Activated T-helper 2 cell treated with anti-CD3 and anti-CD28 coated beads, Interferon-gamma antibody, Interleukin-2, Interleukin-4, amounts not matched to agents 10 μg/mL and 5 μg/mL and 100 μg/mL, durations not matched to agents 14 hours and 24 hours and 36 hours (primary cell): ENCODE measurements around the gene PGM2. TPM values are rescaled to one million over a fixed set of nuclear protein-coding genes. Genes with fewer than 3 reads are reported as not detected.
"Not testable (repeated sequence)": the region's sequence is repeated elsewhere in the genome, so short reads cannot be mapped to it uniquely, and the experiment has no call there.

ENCODE experiments used
- DNase-seq: peaks from one replicate; pipeline ENCODE4 v3.0.0; 2021; ENCODE audit warnings: low spot score
- H3K27ac Mint-ChIP-seq: one replicate; pipeline ENCODE4 v1.8.0; 2021; ENCODE audit warnings: mixed read lengths
- H3K27me3 Mint-ChIP-seq: one replicate; pipeline ENCODE4 v1.8.0; 2021; ENCODE audit warnings: low read depth, mixed read lengths
- H3K36me3 Mint-ChIP-seq: one replicate; pipeline ENCODE4 v1.8.0; 2021; ENCODE audit warnings: low read depth, mixed read lengths
- H3K4me1 Mint-ChIP-seq: one replicate; pipeline ENCODE4 v1.8.0; 2021; ENCODE audit warnings: low read depth, mixed read lengths
- H3K4me3 Mint-ChIP-seq: one replicate; pipeline ENCODE4 v1.8.0; 2021; ENCODE audit warnings: low read depth, mild to moderate bottlenecking, moderate library complexity, mixed read lengths
- H3K9me3 Mint-ChIP-seq: one replicate; pipeline ENCODE4 v1.8.0; 2021; ENCODE audit warnings: mixed read lengths
- intact Hi-C: fragments of 100-400 bp; cut with micrococcal nuclease; formaldehyde crosslinking; loops from one replicate; pipeline ENCODE4 v1.15.1; 2023
- total RNA-seq: library from RNA; stranded (reverse); gene quantifications from 2 replicates; pipeline ENCODE4 v1.2.3, GENCODE V29; 2022

The PGM2 gene
- total RNA-seq, 1 donor from 2014 or later = 52.5 TPM

DNA sequence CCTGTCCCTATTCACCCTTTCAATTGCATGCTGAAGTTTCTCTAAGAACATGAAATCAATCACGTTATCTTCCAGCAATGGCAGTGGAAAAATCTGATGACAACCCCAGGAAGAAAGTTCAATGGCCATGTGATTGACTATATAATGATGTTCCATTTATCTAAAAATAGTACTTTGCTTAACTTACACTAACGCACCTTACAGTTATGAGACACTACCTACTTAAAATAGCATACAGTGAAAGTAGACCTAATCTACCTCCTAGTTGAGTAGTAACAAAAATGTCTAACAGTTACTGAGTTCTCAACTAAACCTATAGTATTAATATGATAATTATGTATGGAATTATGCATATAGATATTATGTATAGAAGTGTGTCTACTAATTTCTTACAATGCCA is 28.6 kb upstream of the PGM2 start:
- H3K36me3 Mint-ChIP-seq = no peaks in the 10 kb centered on the region
- H3K4me3 Mint-ChIP-seq = no peak overlapping the region
- intact Hi-C loops = no loop called here
- no peak overlapping the region for H3K27ac Mint-ChIP-seq
- H3K4me1 Mint-ChIP-seq = no peaks in the 10 kb centered on the region
- peaks cover 29% of the 10 kb centered on the region for H3K27me3 Mint-ChIP-seq
- no peak for DNase-seq
- H3K9me3 Mint-ChIP-seq = no peaks in the 10 kb centered on the region

DNA sequence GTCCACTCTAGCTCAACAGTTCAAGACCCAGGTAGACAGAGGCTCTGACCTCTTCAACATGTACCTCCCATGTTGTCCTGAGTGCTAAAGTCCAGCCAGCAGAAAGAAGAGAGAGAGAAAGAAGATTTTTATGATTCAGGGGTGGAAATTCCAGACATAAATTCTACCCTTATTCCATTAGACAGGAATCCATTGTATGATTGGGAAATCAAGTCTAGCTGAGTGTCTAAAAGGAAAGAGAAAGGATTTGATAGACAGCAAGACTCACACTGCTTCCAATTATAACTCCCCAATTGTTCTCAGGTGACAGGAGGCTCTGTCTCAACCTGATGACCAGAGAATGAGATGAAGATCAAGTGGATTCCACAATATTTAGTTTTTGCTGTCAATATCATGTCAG is 27.9 kb upstream of the PGM2 start:
- no peaks in the 10 kb centered on the region for H3K36me3 Mint-ChIP-seq
- intact Hi-C loops = no loop called here

DNA sequence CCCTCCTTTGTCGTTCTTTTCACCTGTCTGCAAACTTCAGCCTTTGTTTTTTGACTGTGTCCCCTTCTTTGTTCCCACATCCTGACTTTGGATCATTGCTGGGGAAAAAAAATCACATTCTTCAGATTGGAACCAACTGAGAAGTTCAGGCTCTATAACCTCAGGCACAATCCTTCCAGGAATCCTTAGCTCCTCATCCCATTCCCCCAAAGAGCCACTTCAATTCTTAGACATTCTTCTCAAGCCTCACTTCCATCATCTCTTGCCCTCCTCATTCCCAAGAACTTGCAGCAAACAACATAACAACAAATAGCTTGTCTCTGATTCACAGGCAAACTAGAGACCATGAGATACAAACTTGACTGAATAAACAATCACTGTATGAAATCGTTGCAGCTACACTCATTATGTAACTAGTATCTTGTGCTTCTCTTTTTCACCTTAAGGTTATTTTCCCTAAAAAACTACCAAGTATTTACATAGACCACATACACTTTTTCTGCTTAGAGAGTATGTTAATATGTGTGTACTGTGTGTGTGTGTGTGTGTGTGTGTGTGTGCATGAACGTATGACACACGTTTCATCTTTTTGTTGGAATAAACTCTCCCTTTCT is 26.4 kb upstream of the PGM2 start:
- no peak overlapping the region for H3K4me3 Mint-ChIP-seq
- no peak for DNase-seq
- no peaks in the 10 kb centered on the region for H3K36me3 Mint-ChIP-seq
- H3K9me3 Mint-ChIP-seq = no peaks in the 10 kb centered on the region
- intact Hi-C loops = loop anchor here (5.0 kb wide), 2 partner anchors 198 to 348 kb away; a partner anchor contains a TSS
- H3K27ac Mint-ChIP-seq = no peak overlapping the region
- H3K27me3 Mint-ChIP-seq = peaks cover 22% of the 10 kb centered on the region
- no peaks in the 10 kb centered on the region for H3K4me1 Mint-ChIP-seq

More for the DNA sequence above, 27.9 kb upstream of the PGM2 start:
- H3K4me3 Mint-ChIP-seq = no peak overlapping the region
- H3K27me3 Mint-ChIP-seq = peaks cover 28% of the 10 kb centered on the region
- no peak for DNase-seq
- no peaks in the 10 kb centered on the region for H3K4me1 Mint-ChIP-seq
- no peaks in the 10 kb centered on the region for H3K9me3 Mint-ChIP-seq
- H3K27ac Mint-ChIP-seq = no peak overlapping the region

- no peaks in the 10 kb centered on the region for H3K9me3 Mint-ChIP-seq
- intact Hi-C loops = loop anchor here (5.0 kb wide), 2 partner anchors 200 to 350 kb away; a partner anchor contains a TSS
- H3K27ac Mint-ChIP-seq = no peak overlapping the region
- H3K4me3 Mint-ChIP-seq = no peak overlapping the region
- H3K36me3 Mint-ChIP-seq = no peaks in the 10 kb centered on the region
- H3K4me1 Mint-ChIP-seq = no peaks in the 10 kb centered on the region
- no peak for DNase-seq
- H3K27me3 Mint-ChIP-seq = peaks cover 14% of the 10 kb centered on the region
Observed at GRCh38 chr4:37802068-37802666, 24.3 kb upstream of the PGM2 start.

GRCh38 chr4:37803348-37803973 is 23.0 kb upstream of the PGM2 start:
- no peaks in the 10 kb centered on the region for H3K9me3 Mint-ChIP-seq
- DNase-seq = no peak
- H3K36me3 Mint-ChIP-seq = no peaks in the 10 kb centered on the region
- H3K4me3 Mint-ChIP-seq = no peak overlapping the region
- H3K27me3 Mint-ChIP-seq = peaks cover 13% of the 10 kb centered on the region
- no peak overlapping the region for H3K27ac Mint-ChIP-seq
- intact Hi-C loops = loop anchor here (1.0 to 5.0 kb wide), 3 partner anchors 201 to 351 kb away; a partner anchor contains a TSS
- no peaks in the 10 kb centered on the region for H3K4me1 Mint-ChIP-seq

DNA sequence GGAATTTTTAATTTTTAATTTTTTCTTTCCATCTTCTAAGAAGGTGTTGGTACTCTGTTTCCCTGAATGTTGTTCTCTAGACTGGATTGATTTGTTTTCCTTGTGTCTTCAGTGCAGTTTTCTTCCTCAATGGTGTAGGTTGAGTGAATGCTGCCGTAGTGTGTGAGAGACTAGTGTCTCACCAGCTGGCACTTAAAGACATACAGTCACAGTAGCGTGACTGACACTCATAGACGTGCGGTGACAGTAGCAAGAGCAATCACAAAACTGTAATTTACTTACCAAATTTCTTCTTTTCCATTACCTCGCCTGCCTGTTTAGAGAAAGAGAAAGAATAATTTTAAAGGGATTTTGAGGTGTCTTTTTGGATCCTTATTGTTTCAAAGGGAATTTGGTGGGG is 21.4 kb upstream of the PGM2 start:
- Mint-ChIP-seq H3K27ac (no peak overlapping the region), H3K4me1 (no peaks in the 10 kb centered on the region), H3K27me3 (peaks cover 3% of the 10 kb centered on the region), H3K36me3 (no peaks in the 10 kb centered on the region), H3K4me3 (no peak overlapping the region), H3K9me3 (no peaks in the 10 kb centered on the region)
- no peak for DNase-seq
- intact Hi-C loops = no loop called here

DNA sequence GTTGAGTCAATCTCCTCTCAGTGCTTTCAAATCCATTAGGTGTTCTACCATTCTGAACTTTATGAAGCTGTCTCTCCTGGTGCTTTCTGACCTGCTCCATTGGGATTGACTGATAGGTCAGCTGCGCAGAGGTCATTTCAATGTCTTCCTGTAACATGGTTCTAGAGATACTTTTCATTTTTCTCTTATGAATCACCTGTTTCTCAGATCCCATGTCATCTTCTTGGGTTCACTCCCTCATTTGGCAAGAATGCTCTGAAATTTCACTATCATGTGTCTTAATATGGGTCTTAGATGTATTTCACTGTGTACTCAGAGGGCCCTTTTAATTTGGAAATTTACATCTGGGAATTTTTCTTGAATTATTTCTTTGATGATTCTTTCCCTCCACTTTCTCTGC is 13.8 kb upstream of the PGM2 start:
- intact Hi-C loops = no loop called here
- H3K27ac Mint-ChIP-seq = no peak overlapping the region
- DNase-seq = no peak
- H3K4me3 Mint-ChIP-seq = no peak overlapping the region
- H3K9me3 Mint-ChIP-seq = peaks cover 5% of the 10 kb centered on the region
- peaks cover 16% of the 10 kb centered on the region for H3K4me1 Mint-ChIP-seq
- no peaks in the 10 kb centered on the region for H3K36me3 Mint-ChIP-seq
- peaks cover 13% of the 10 kb centered on the region for H3K27me3 Mint-ChIP-seq

- no peak for DNase-seq
- peaks cover 11% of the 10 kb centered on the region for H3K27me3 Mint-ChIP-seq
- H3K36me3 Mint-ChIP-seq = no peaks in the 10 kb centered on the region
- peaks cover 16% of the 10 kb centered on the region for H3K4me1 Mint-ChIP-seq
- no peak overlapping the region for H3K4me3 Mint-ChIP-seq
- peak overlapping the region; percentile 7 for H3K27ac Mint-ChIP-seq
- H3K9me3 Mint-ChIP-seq = peaks cover 9% of the 10 kb centered on the region
- intact Hi-C loops = no loop called here
Observed at GRCh38 chr4:37815591-37815990, 10.9 kb upstream of the PGM2 start.

DNA sequence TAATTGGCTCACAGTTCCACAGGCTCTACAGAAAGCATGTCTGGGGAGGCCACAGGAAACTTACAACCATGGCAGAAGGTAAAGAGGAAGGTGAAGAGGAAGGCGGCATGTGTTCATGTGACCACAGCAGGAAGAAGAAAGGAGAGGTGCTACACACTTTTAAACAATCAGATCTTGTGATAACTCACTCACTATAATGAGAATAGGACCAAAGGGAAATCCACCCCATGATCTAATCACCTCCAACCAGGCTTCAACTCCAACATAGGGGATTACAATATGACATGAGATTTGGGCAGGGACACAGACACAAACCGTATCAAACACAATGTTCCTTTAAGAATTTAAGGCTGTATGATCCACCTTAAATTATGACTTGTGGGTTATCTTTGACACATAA is 10.5 kb upstream of the PGM2 start:
- no peaks in the 10 kb centered on the region for H3K36me3 Mint-ChIP-seq
- peaks cover 16% of the 10 kb centered on the region for H3K4me1 Mint-ChIP-seq
- H3K27ac Mint-ChIP-seq = peak overlapping the region; percentile 7
- peaks cover 11% of the 10 kb centered on the region for H3K27me3 Mint-ChIP-seq
- H3K9me3 Mint-ChIP-seq = peaks cover 9% of the 10 kb centered on the region
- DNase-seq = no peak
- H3K4me3 Mint-ChIP-seq = no peak overlapping the region
- intact Hi-C loops = no loop called here

- peaks cover 16% of the 10 kb centered on the region for H3K4me1 Mint-ChIP-seq
- no peak for DNase-seq
- no peak overlapping the region for H3K4me3 Mint-ChIP-seq
- H3K9me3 Mint-ChIP-seq = peaks cover 9% of the 10 kb centered on the region
- no peaks in the 10 kb centered on the region for H3K36me3 Mint-ChIP-seq
- intact Hi-C loops = no loop called here
- peaks cover 5% of the 10 kb centered on the region for H3K27me3 Mint-ChIP-seq
- H3K27ac Mint-ChIP-seq = no peak overlapping the region
Observed at GRCh38 chr4:37816719-37817118, 9.8 kb upstream of the PGM2 start.

DNA sequence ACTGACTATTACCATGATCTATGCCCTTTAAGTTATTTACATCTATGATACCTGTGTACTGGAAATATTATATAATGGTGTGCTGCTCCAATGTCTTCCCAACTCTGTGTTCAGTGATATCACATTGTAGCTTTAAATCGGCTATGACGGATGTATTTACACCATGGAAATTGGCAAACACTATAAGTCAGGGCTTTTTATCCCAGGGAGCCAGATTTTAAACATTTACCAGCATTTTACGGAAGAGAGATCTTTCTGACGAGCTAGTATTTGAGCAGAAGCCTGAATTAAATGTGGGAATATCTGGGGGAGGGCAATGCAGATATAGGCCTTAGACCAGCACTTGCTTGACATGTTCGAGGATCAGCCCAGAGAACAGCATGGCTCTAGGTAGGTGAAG is 7.7 kb upstream of the PGM2 start:
- Mint-ChIP-seq H3K27me3 (peaks cover 3% of the 10 kb centered on the region), H3K4me3 (no peak overlapping the region), H3K4me1 (peaks cover 21% of the 10 kb centered on the region), H3K9me3 (peaks cover 9% of the 10 kb centered on the region), H3K27ac (no peak overlapping the region), H3K36me3 (no peaks in the 10 kb centered on the region)
- intact Hi-C loops = no loop called here
- no peak for DNase-seq

- H3K27me3 Mint-ChIP-seq, DNase-seq, H3K27ac Mint-ChIP-seq, H3K36me3 Mint-ChIP-seq, intact Hi-C loops, H3K9me3 Mint-ChIP-seq, H3K4me3 Mint-ChIP-seq: not testable (repeated sequence)
- peaks cover 25% of the 10 kb centered on the region for H3K4me1 Mint-ChIP-seq
Observed at GRCh38 chr4:37820458-37820857, 6.0 kb upstream of the PGM2 start.

DNA sequence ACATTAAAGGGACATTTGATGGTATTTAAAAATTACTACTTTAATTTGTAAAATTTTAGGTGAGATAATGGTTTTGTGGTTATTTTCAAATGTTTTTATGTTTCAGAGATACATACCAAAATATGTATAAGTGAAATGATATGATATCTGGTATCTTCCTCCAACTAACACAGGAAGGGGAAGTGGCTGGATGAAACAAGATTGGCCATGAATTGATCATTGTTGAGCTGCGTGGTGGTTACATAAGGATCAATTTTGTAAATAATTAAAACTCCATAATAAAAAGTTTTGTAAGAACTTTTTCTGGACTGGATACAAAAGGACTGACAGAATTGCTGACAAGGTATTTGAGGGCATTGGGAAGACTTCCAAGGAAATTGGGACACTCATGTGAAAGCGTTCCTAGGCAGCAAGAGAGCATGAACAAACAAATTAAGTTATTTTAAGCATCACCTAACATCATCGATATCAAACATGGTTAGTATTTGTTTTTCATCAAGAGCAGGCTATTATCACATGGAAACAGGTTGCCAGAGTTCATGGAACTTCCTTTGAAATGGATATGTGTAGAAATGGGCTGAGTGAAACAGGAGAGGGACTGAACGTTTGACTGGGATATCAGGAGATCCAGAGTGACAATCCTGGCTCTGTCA is 4.4 kb upstream of the PGM2 start:
- Mint-ChIP-seq H3K4me3 (no peak overlapping the region), H3K9me3 (peaks cover 4% of the 10 kb centered on the region), H3K27me3 (peaks cover 5% of the 10 kb centered on the region), H3K36me3 (no peaks in the 10 kb centered on the region), H3K27ac (no peak overlapping the region), H3K4me1 (peaks cover 16% of the 10 kb centered on the region)
- no peak for DNase-seq
- intact Hi-C loops = no loop called here
